Measurements from ENCODE around the gene PPP1R15B. TPM values are rescaled to one million over a fixed set of nuclear protein-coding genes. Genes with fewer than 3 reads are reported as not detected.

Gene PPP1R15B
- total RNA-seq, 2 experiments from 2014 or later: 72.6 to 79.2 TPM

DNA sequence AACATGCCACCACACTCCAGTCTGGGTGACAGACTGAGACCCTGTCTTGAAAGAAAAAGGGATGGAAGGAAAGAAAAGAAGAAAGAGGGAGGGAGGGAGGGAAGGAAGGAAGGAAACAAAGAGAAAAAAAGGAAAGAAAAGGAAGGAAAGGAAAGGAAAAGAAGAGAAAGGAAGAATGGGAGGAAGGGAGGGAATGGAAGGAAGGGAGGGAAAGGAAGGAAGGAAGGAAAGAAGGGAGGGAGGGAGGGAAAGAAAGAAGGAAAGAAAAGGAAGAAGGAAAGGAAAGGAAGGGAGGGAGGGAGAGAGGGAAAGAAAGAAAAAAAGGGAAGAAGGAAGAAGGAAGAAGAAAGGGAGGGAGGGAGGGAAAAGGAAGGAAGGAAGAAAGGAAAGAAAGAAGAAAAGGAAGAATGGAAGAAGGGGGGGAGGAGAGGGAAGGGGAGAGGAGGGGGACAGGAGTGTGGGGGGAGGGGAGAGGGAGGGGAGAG is 5.0 kb upstream of the PPP1R15B start:
- CTCF ChIA-PET (ENCODE audit: unreplicated experiment): no interaction called here
- POLR2A ChIA-PET: interaction anchor here (0.6 kb wide), 1 partner anchor 12 kb away, joined by 3 read pairs; no protein-coding TSS in a partner anchor
- Histone ChIP-seq H3K9me2 (ENCODE audit: insufficient read depth, low read length) (no peaks in the 10 kb centered on the region), H3K79me2 (ENCODE audit: insufficient read depth, low read depth, low read length) (peaks cover 5% of the 10 kb centered on the region; the same call in 1 of the 2 replicates), H3K4me3 (ENCODE audit: low read depth, low read length, poor library complexity, severe bottlenecking) (no peak overlapping the region), H3K27ac (ENCODE audit: low read depth, low read length, poor library complexity, severe bottlenecking) (no peak overlapping the region), H2AFZ (ENCODE audit: low read length) (no peak overlapping the region), H4K20me1 (ENCODE audit: insufficient read depth, low read length) (no peaks in the 10 kb centered on the region), H3K9me3 (ENCODE audit: low read length) (no peaks in the 10 kb centered on the region), H3K36me3 (ENCODE audit: insufficient read depth, low read length) (peaks cover 9% of the 10 kb centered on the region; the same call in 1 of the 2 replicates), H3K4me2 (ENCODE audit: low read length) (no peak overlapping the region), H3K4me1 (ENCODE audit: insufficient read depth, low read length, poor library complexity, severe bottlenecking) (peaks cover 26% of the 10 kb centered on the region)
- no TSS peak for BruUV-seq (replicated peaks)
- intact Hi-C loops (cut with micrococcal nuclease; ENCODE audit: unreplicated experiment): loop anchor here (10.0 kb wide), 3 partner anchors 148 to 708 kb away; partner anchors contain the start of gene RBBP5
- no peak for TF ChIP-seq EZH2phosphoT487 (IDR thresholded peaks at IDR 0.05; ENCODE audit: borderline replicate concordance, low read depth, low read length)
- TF ChIP-seq, protein P1, sequence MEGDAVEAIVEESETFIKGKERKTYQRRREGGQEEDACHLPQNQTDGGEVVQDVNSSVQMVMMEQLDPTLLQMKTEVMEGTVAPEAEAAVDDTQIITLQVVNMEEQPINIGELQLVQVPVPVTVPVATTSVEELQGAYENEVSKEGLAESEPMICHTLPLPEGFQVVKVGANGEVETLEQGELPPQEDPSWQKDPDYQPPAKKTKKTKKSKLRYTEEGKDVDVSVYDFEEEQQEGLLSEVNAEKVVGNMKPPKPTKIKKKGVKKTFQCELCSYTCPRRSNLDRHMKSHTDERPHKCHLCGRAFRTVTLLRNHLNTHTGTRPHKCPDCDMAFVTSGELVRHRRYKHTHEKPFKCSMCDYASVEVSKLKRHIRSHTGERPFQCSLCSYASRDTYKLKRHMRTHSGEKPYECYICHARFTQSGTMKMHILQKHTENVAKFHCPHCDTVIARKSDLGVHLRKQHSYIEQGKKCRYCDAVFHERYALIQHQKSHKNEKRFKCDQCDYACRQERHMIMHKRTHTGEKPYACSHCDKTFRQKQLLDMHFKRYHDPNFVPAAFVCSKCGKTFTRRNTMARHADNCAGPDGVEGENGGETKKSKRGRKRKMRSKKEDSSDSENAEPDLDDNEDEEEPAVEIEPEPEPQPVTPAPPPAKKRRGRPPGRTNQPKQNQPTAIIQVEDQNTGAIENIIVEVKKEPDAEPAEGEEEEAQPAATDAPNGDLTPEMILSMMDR (conservative IDR thresholded peaks at IDR 0.05; ENCODE audit: low read length): no peak
- no peak for DNase-seq (ENCODE audit: low spot score)

DNA sequence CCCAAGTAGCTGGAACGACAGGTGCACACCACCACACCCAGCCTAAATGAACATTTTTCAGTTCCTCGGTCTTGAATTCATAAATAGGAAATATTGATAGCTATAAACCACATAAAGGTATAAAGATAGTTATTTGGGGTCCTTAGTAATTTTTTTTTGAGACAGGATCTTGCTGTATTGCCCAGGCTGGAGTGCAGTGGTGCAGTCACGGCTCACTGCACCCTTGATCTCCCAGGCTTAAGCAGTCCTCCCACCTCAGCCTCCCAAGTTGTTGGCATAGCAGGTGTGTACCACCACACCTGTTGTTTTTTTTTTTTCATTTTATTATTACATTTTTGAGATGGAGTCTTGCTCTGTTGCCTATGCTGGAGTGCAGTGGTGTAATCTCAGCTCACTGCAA is 3.7 kb upstream of the PPP1R15B start:
- Histone ChIP-seq H3K27ac (ENCODE audit: low read depth, low read length, poor library complexity, severe bottlenecking) (no peak overlapping the region), H3K9me2 (ENCODE audit: insufficient read depth, low read length) (no peaks in the 10 kb centered on the region), H3K79me2 (ENCODE audit: insufficient read depth, low read depth, low read length) (peaks cover 18% of the 10 kb centered on the region), H3K4me3 (ENCODE audit: low read depth, low read length, poor library complexity, severe bottlenecking) (no peak overlapping the region), H3K4me1 (ENCODE audit: insufficient read depth, low read length, poor library complexity, severe bottlenecking) (peaks cover 26% of the 10 kb centered on the region), H3K4me2 (ENCODE audit: low read length) (no peak overlapping the region), H3K36me3 (ENCODE audit: insufficient read depth, low read length) (peaks cover 13% of the 10 kb centered on the region), H2AFZ (ENCODE audit: low read length) (no peak overlapping the region), H3K9me3 (ENCODE audit: low read length) (no peaks in the 10 kb centered on the region), H4K20me1 (ENCODE audit: insufficient read depth, low read length) (peaks cover 3% of the 10 kb centered on the region)
- intact Hi-C loops (cut with micrococcal nuclease; ENCODE audit: unreplicated experiment): loop anchor here (10.0 kb wide), 3 partner anchors 149 to 709 kb away; partner anchors contain the start of gene RBBP5
- TF ChIP-seq, protein P1 (conservative IDR thresholded peaks at IDR 0.05; ENCODE audit: low read length): no peak
- no peak for TF ChIP-seq EZH2phosphoT487 (IDR thresholded peaks at IDR 0.05; ENCODE audit: borderline replicate concordance, low read depth, low read length)
- CTCF ChIA-PET (ENCODE audit: unreplicated experiment): no interaction called here
- POLR2A ChIA-PET: interaction anchor here (0.6 to 1.5 kb wide), 3 partner anchors 30 to 64 kb away, joined by 3 to 4 read pairs (median 4); no protein-coding TSS in a partner anchor
- DNase-seq (ENCODE audit: low spot score): no peak
- no TSS peak for BruUV-seq (replicated peaks)

DNA sequence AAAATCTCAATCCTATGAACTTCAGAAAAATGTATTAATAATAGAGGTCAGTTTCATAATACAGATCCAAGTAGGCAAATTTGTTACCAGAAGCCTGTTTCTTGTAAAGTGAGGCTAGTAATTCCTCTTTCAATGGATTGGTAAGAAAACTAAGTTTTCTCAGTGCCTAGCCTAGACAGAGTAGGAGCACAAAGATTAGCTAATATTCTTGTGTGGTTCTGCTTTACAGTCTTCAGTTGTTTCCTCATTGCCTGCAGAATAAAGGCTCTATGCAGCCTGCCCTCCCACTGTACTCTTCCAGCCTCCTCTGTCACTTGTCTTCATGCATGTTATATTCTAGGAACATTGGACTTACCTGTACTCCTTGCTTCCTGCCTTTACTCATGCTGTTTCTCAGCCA is 2.4 kb upstream of the PPP1R15B start:
- no peak overlapping the region for H2AFZ ChIP-seq (ENCODE audit: low read length)
- H3K9me3 ChIP-seq (ENCODE audit: low read length): no peaks in the 10 kb centered on the region
- DNase-seq (ENCODE audit: low spot score): no peak
- no peak overlapping the region for H3K4me3 ChIP-seq (ENCODE audit: low read depth, low read length, poor library complexity, severe bottlenecking)
- no peak overlapping the region for H3K27ac ChIP-seq (ENCODE audit: low read depth, low read length, poor library complexity, severe bottlenecking)
- H3K9me2 ChIP-seq (ENCODE audit: insufficient read depth, low read length): no peaks in the 10 kb centered on the region
- CTCF ChIA-PET (ENCODE audit: unreplicated experiment): interaction anchor here (0.6 to 1.2 kb wide), 2 partner anchors 16 to 948 kb away, joined by 3 read pairs; no protein-coding TSS in a partner anchor
- peaks cover 16% of the 10 kb centered on the region for H4K20me1 ChIP-seq (ENCODE audit: insufficient read depth, low read length)
- H3K79me2 ChIP-seq (ENCODE audit: insufficient read depth, low read depth, low read length): peaks cover 31% of the 10 kb centered on the region
- peaks cover 26% of the 10 kb centered on the region for H3K4me1 ChIP-seq (ENCODE audit: insufficient read depth, low read length, poor library complexity, severe bottlenecking)
- peaks cover 27% of the 10 kb centered on the region for H3K36me3 ChIP-seq (ENCODE audit: insufficient read depth, low read length)
- BruUV-seq (replicated peaks): no TSS peak
- POLR2A ChIA-PET: interaction anchor here (0.9 to 1.5 kb wide), 4 partner anchors 40 to 171 kb away, joined by 3 to 4 read pairs (median 3); no protein-coding TSS in a partner anchor
- intact Hi-C loops (cut with micrococcal nuclease; ENCODE audit: unreplicated experiment): loop anchor here (10.0 kb wide), 3 partner anchors 151 to 711 kb away; partner anchors contain the start of gene RBBP5
- no peak overlapping the region for H3K4me2 ChIP-seq (ENCODE audit: low read length)
- no peak for TF ChIP-seq EZH2phosphoT487 (IDR thresholded peaks at IDR 0.05; ENCODE audit: borderline replicate concordance, low read depth, low read length)
- TF ChIP-seq, protein P1 (conservative IDR thresholded peaks at IDR 0.05; ENCODE audit: low read length): no peak
